ENCODE results near the gene TMEM132D.

DNA sequence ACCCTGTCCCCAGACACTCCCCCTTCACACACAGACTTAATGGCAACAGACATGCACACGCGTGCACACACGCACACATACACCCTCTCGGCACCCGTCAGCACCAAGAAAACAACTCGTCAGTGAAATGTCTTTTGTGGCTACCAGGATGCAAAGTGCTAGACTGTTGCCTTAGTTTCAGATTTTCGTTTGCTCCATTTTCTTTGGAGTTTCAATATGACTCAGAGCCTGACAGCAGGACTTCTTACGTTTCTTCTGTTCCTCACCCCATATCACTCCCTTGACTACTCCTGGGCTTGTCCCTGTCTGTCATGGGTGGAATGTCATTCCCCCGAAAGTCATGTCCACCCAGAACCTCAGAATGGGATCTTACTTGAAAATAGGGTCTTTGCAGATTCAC, 867.7 kb downstream of the TMEM132D start:
- TF ChIP-seq GATA2 (IDR thresholded peaks at IDR 0.05; ENCODE audit: low read depth, low read length) (no peak), GATA3 (IDR thresholded peaks at IDR 0.05; ENCODE audit: low read depth, low read length) (no peak)
